Stimulated activated CD4-positive, alpha-beta T cell treated with anti-CD3 and anti-CD28 coated beads, Interleukin-2, amount 100 ng/mL, for 24 hours (primary cell): ENCODE measurements around the gene LRRC26.
"Not testable (repeated sequence)": the region's sequence is repeated elsewhere in the genome, so short reads cannot be mapped to it uniquely, and the experiment has no call there.

Experiments
- DNase-seq, 2 donors: peaks; one replicate each; pipeline ENCODE4 v3.0.0-alpha.2; 2020

LRRC26 gene

GRCh38 chr9:137130176-137130755 is 39.6 kb downstream of the LRRC26 start:
- DNase-seq, result no peak

GRCh38 chr9:137129456-137130175 is 40.2 kb downstream of the LRRC26 start:
- DNase-seq, result peak; percentile 89 to 91

- peak in 1 of 2 donors; percentile 40 for DNase-seq
These were observed 40.9 kb downstream of the LRRC26 start for GRCh38 chr9:137128862-137129455.

- DNase-seq, result peak; percentile 37 to 43
These were observed 41.5 kb downstream of the LRRC26 start for GRCh38 chr9:137128158-137128861.

- peak; percentile 40 to 49 for DNase-seq
These were observed 42.3 kb downstream of the LRRC26 start for GRCh38 chr9:137127301-137128157.

- DNase-seq, result no peak
These were observed 43.1 kb downstream of the LRRC26 start for GRCh38 chr9:137126786-137127185.

GRCh38 chr9:137123952-137124462 is 45.8 kb downstream of the LRRC26 start:
- not testable (repeated sequence) for DNase-seq

GRCh38 chr9:137123468-137123837 is 46.4 kb downstream of the LRRC26 start:
- no peak for DNase-seq

- DNase-seq, result not testable (repeated sequence)
These were observed 46.9 kb downstream of the LRRC26 start for GRCh38 chr9:137122796-137123467.

- DNase-seq, result not testable (repeated sequence)
These were observed 47.7 kb downstream of the LRRC26 start for GRCh38 chr9:137121927-137122795.
